Effector memory CD4-positive, alpha-beta T cell (primary cell): ENCODE results near the gene LY6G6F.

Experiments
- DNase-seq, 3 donors: peaks; one replicate each; pipeline ENCODE4 v3.0.0-alpha.2; 2020
- H3K27ac ChIP-seq: 2 replicates; pipeline ENCODE4 v1.7.0; 2013; ENCODE audit warnings: mild to moderate bottlenecking, low read length, moderate library complexity; ENCODE audit not compliant: insufficient read depth, poor library complexity, severe bottlenecking
- H3K27me3 ChIP-seq: replicated peaks from 2 replicates; pipeline ENCODE4 v1.7.0; 2013; ENCODE audit warnings: mild to moderate bottlenecking, low read length; ENCODE audit not compliant: insufficient read depth, control insufficient read depth, poor library complexity, severe bottlenecking
- H3K36me3 ChIP-seq: 2 replicates; pipeline ENCODE4 v1.7.0; 2013; ENCODE audit warnings: mild to moderate bottlenecking, low read length, moderate library complexity; ENCODE audit not compliant: control insufficient read depth, insufficient read depth
- H3K4me1 ChIP-seq: 2 replicates; pipeline ENCODE4 v1.7.0; 2013; ENCODE audit warnings: low read length, mild to moderate bottlenecking; ENCODE audit not compliant: control insufficient read depth, insufficient read depth, poor library complexity, severe bottlenecking
- H3K4me3 ChIP-seq: 2 replicates; pipeline ENCODE4 v1.7.0; 2013; ENCODE audit warnings: low read length, low read depth, mild to moderate bottlenecking; ENCODE audit not compliant: insufficient read depth, poor library complexity, severe bottlenecking
- H3K9me3 ChIP-seq: 2 replicates; pipeline ENCODE4 v1.7.0; 2013; ENCODE audit warnings: mild to moderate bottlenecking, low read length, moderate library complexity; ENCODE audit not compliant: control insufficient read depth

LY6G6F gene

DNA sequence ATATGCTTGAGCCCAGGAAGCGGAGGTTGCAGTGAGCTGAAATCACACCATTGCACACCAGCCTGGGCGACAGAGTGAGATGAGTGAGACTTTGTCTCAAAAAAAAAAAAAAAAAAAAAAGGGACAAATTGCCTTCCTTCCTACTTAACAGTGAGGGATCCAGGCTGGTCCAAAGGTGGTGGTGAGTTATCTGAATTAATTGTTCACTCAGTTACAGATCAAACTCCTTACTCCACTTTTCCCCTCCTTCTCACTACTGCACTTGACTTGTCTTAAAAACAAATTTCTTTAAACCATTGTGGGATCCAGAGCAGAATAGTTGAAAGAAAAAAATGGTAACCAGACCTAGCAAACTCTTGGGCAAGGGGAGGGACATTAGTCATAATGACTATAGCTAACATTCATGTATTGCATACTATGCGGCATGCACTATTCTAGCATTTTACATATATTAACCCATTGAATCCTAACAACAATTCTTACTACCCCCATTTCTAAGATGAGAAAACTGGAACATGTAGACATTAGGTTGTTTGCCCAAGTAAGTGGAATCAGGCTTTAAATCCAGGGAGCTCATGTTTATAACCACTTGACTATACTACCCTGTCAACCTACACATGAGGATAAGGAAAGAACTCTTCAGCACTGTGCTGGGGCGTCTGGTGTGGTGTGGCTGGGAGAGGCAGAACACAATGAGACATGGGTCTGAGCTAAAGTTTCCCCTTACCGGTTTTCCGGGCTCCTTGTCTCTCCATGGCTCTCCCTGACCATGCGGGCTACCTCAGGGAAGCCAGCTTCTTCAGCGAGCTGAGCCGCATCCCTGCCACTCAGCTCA is 43.3 kb upstream of the LY6G6F start:
- H3K9me3 ChIP-seq: no peaks in the 10 kb centered on the region
- no peaks in the 10 kb centered on the region for H3K27me3 ChIP-seq
- no peak for DNase-seq
- H3K4me1 ChIP-seq: peaks cover 59% of the 10 kb centered on the region
- peaks cover 24% of the 10 kb centered on the region for H3K36me3 ChIP-seq
- H3K4me3 ChIP-seq: peak overlapping the region; percentile 92
- H3K27ac ChIP-seq: peak overlapping the region; percentile 97

DNA sequence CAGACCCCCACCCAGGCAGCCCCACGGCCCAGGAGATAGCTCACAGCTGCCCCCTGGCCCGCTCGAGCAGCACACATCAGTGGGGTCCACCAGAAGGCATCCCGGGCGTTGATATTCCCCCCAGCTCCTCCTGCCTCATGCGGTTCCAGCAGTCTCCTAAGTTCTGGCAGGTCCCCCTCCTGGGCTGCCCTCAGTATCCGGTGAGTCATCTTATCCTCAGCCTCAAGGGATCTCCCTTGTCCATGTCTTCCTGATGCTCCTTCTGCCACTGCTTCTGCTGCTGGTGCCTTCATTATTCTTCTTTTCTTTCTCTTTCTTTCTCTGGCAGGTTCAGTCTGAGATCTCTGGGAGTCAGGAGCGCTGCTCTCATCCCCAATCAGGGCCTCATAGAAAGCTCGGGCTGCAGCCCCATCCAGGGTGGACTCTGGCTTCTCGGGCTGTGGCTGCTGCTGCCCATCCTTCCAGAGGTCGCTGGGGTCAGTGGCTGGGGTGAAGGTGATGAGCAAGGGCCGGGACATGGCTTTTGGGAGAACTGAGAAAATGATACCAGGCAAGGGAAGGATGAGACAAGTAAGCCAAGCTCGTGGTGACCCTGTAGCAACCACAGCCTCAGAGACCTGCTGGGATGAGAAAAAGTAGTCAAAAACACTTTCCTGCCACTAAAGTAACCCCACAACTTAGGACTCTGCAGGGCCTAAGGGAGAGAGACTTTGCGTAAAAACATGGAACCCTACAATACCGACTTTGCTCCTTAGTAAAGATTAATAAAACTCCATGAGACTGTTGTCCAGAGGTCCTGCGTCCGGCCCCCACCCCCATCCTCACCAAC is 42.5 kb upstream of the LY6G6F start:
- H3K27me3 ChIP-seq: no peaks in the 10 kb centered on the region
- H3K4me3 ChIP-seq: peak overlapping the region; percentile 92
- H3K9me3 ChIP-seq: no peaks in the 10 kb centered on the region
- DNase-seq: no peak
- H3K36me3 ChIP-seq: peaks cover 29% of the 10 kb centered on the region
- peaks cover 50% of the 10 kb centered on the region for H3K4me1 ChIP-seq
- H3K27ac ChIP-seq: peak overlapping the region; percentile 97

DNA sequence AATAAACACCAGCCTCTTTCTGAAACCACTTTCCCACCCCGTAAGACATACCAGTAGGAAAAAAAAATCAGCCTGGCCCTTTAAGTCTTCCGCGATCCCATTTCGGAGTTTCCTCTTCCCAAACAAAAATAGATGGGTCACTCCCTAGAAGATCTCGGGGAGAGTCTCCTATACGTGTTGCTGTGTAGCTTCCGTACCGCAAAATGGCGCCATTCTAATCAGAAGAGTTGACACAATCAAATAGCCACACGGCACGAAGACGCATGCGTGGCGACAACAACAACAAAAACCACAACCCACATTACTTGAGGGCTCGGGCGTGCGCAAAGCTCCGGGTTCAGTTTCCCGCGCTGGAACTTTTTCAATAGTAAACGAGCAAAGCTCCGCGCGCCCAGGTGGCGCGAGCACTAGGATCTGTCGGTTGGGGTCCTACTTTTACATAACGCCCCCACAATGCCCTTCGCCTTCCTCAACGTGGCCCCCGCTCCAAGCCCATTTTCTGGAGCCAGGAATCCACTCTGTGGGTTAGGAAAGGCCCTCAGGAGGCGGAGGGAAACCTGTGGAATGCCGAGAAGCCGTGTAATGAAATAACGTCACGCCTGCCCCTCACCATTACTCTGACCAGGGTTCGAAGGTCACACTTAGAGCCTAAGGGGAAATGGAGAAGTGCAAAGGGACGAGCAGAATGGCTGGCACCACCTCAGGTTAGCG is 41.7 kb upstream of the LY6G6F start, which contains the start of gene GPANK1:
Gene GPANK1, minus strand, starts transcription at position 208 of the 711 bp plus-strand sequence. CDS start 519 bp downstream, outside the sequence.
- Histone ChIP-seq H3K9me3 (no peaks in the 10 kb centered on the region), H3K4me1 (peaks cover 43% of the 10 kb centered on the region), H3K4me3 (peak within 1 kb of the TSS; percentile 92), H3K27me3 (no peaks in the 10 kb centered on the region), H3K27ac (peak within 1 kb of the TSS; percentile 97), H3K36me3 (peaks cover 36% of the 10 kb centered on the region)
- DNase-seq: peak; percentile 84 to 87 (median 85)

DNA sequence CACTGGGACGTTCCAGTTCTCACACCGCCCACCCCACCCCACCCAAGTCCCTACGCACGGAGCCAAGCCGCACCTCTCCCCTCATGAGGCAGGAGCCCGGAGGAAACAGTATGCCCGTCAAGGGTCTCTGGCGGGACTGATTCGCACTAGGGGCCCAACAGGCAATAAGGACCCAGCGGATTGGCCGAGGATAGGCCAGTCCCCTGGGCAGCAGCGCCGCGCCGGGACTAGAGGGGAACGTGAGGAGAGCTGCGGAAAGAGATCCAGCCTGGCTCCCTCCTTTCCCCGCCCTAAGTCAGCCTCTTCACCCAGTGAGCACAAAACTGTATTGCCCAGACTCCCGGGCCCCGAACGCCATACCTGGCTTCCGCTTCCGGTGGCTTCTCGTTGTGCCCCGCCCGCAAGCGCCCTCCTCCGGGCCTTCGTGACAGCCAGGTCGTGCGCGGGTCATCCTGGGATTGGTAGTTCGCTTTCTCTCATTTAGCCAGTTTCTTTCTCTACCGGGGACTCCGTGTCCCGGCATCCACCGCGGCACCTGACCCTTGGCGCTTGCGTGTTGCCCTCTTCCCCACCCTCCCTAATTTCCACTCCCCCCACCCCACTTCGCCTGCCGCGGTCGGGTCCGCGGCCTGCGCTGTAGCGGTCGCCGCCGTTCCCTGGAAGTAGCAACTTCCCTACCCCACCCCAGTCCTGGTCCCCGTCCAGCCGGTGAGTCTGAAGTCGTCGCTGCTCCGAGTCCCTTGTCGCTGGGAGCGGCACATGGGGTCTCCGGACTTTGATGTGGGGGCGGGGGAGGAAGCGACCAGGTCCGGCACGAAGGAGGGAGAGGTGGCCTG is 40.9 kb upstream of the LY6G6F start, which contains the start of gene CSNK2B:
Gene CSNK2B, plus strand, starts transcription at position 580 of the 836 bp plus-strand sequence. CDS start 752 bp downstream, outside the sequence.
- peaks cover 44% of the 10 kb centered on the region for H3K36me3 ChIP-seq
- H3K4me3 ChIP-seq: peak within 1 kb of the TSS; percentile 92
- peak within 1 kb of the TSS; percentile 97 for H3K27ac ChIP-seq
- DNase-seq: peak; percentile 96 to 98 (median 98)
- H3K9me3 ChIP-seq: no peaks in the 10 kb centered on the region
- peaks cover 38% of the 10 kb centered on the region for H3K4me1 ChIP-seq
- no peaks in the 10 kb centered on the region for H3K27me3 ChIP-seq

DNA sequence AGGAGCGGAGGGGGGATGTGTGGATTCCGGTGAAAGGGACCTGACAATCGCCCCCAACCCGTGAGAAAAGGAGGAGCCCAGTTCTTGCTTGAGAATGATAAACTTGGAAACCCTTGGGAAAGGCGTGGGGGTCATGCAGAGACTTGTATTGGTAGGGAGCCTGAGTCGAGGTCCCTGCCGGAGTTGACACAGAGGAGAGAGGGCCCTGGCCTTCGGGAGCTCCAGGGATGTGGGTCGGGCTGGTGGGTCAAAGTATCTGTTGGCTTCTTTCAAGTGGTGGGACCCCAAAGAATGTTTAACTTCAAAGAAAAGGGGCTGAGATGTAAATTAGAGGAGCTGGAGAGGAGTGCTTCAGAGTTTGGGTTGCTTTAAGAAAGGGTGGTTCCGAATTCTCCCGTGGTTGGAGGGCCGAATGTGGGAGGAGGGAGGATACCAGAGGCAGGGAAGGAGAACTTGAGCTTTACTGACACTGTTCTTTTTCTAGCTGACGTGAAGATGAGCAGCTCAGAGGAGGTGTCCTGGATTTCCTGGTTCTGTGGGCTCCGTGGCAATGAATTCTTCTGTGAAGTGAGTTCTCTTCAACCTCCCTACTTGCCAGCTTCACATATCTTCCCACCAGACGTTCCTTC is 40.2 kb upstream of the LY6G6F start:
- peak overlapping the region; percentile 92 for H3K4me3 ChIP-seq
- DNase-seq: no peak
- no peaks in the 10 kb centered on the region for H3K9me3 ChIP-seq
- H3K36me3 ChIP-seq: peaks cover 51% of the 10 kb centered on the region
- peaks cover 32% of the 10 kb centered on the region for H3K4me1 ChIP-seq
- H3K27ac ChIP-seq: peak overlapping the region; percentile 97
- no peaks in the 10 kb centered on the region for H3K27me3 ChIP-seq

DNA sequence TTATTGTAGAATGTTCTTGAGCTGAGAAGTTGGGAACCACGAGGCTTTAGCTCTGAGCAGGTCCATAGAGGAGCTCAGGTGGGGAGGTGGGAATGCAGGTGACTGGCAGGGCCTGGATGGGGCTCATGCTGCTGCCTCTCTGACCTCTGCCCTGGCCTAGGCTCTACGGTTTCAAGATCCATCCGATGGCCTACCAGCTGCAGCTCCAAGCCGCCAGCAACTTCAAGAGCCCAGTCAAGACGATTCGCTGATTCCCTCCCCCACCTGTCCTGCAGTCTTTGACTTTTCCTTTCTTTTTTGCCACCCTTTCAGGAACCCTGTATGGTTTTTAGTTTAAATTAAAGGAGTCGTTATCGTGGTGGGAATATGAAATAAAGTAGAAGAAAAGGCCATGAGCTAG is 37.0 kb upstream of the LY6G6F start, which contains the start of gene LY6G5B:
Gene LY6G5B, plus strand, starts transcription at position 301 of the 400 bp plus-strand sequence. CDS start 975 bp downstream, outside the sequence.
- H3K27ac ChIP-seq: no peak within 1 kb of the TSS
- peaks cover 13% of the 10 kb centered on the region for H3K4me1 ChIP-seq
- no peak for DNase-seq
- no peak within 1 kb of the TSS for H3K4me3 ChIP-seq
- no peaks in the 10 kb centered on the region for H3K27me3 ChIP-seq
- no peaks in the 10 kb centered on the region for H3K9me3 ChIP-seq
- peaks cover 53% of the 10 kb centered on the region for H3K36me3 ChIP-seq

- no peak for DNase-seq
- Histone ChIP-seq H3K4me3 (no peak overlapping the region), H3K27me3 (no peaks in the 10 kb centered on the region), H3K36me3 (peaks cover 8% of the 10 kb centered on the region), H3K9me3 (no peaks in the 10 kb centered on the region), H3K27ac (no peak overlapping the region), H3K4me1 (peaks cover 7% of the 10 kb centered on the region)
These were observed 30.3 kb upstream of the LY6G6F start for GRCh38 chr6:31676322-31676903.

DNA sequence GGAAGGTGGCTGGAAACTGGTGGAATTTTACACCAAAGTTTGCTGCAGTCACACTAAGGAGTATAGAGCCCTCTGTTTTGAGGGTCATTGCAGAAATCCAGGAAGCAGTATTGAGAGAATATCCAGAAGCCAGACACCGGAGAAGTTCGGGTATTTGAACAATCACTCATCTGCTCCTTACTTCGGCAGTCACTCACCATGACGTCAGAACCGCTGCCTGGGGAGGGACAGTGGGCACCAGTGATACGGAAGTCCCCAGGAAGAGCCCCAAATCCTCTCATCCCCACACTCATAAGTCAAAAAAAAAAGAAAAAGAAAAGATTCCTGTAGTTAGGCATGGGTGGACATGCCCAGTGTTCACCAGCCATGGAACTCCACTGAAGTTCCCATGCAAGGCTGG is 29.8 kb upstream of the LY6G6F start:
- Histone ChIP-seq H3K4me1 (peaks cover 10% of the 10 kb centered on the region), H3K9me3 (no peaks in the 10 kb centered on the region), H3K36me3 (peaks cover 3% of the 10 kb centered on the region), H3K27me3 (no peaks in the 10 kb centered on the region), H3K27ac (no peak overlapping the region), H3K4me3 (no peak overlapping the region)
- no peak for DNase-seq
